ENCODE results near the gene TNS1.
"Not testable (repeated sequence)": the region's sequence is repeated elsewhere in the genome, so short reads cannot be mapped to it uniquely, and the experiment has no call there.

TNS1 gene

DNA sequence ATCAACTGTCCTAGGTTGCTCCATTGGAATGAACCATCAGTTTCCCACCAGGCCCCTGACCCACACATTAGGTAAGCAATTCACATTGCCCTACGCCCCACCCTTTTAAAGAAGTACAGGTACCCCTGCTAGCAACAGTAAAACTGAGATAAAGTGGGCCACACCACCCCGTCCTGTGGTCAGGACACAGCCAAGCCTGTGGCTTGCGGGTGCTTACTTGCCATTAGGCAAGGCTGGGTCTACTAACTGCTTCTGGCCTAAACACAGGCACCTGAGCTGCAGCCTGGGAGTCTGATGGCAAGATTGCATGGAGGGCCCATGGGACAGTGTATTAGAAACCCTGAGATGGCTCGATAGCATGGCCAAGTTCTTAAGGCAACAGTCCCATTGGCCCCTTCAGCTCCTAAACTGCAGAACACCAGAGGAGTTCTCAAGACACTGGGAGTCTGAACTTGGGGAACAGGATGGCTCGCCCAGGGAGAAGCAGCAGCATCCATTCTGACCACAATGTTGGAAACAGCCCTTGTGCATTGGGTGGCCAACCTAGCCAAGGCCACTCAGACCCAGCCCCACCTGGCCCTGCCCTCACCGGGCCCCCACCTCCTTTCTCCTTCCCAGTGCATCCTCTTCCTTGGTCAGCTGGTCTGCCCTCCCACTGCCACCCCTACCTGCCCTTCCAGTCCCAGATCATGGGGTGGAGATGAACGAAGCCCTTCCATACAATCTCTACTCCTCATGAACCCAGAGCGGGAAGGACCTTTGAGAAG lies 177.1 kb downstream of the TNS1 start:
- DNase-seq, result no peak

DNA sequence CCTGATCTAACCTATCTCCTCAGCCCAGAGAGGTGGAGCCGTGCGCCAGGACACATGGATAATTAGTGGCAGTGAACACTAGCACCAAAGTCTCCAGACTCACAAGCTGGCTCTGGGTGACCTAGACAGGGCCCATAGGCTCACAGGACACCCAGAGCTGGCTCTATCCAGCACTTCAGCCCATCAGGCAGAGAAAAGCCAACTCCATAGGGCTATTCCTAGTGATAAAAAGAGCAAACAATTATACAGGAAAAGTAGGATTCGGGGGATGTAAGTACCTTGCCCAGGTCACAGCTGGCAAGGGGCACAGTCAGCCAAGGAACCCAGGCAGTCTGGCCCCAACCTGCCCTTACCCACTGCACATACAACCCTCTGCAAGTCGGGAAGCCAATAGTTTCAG lies 178.6 kb downstream of the TNS1 start:
- DNase-seq, result no peak

DNA sequence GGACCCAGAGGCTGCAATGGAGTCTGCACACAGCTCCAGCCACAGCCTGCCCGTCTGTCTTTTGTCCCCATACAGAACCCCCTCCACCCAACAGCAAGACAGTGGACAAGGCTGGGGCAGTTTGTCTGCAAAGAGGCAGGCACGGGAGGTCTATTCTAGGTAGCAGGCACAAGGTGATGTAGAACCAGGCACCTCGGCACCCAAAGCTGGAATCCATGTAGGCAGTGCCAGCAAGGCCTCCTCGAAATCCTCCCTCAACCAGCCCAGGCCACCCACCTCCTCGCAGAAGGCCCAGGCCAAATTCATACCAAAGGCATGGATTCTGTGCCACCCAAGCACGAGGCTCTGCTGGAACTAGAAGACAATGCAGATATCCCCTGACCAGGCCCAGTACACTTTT lies 179.2 kb downstream of the TNS1 start:
- DNase-seq, result no peak

DNA sequence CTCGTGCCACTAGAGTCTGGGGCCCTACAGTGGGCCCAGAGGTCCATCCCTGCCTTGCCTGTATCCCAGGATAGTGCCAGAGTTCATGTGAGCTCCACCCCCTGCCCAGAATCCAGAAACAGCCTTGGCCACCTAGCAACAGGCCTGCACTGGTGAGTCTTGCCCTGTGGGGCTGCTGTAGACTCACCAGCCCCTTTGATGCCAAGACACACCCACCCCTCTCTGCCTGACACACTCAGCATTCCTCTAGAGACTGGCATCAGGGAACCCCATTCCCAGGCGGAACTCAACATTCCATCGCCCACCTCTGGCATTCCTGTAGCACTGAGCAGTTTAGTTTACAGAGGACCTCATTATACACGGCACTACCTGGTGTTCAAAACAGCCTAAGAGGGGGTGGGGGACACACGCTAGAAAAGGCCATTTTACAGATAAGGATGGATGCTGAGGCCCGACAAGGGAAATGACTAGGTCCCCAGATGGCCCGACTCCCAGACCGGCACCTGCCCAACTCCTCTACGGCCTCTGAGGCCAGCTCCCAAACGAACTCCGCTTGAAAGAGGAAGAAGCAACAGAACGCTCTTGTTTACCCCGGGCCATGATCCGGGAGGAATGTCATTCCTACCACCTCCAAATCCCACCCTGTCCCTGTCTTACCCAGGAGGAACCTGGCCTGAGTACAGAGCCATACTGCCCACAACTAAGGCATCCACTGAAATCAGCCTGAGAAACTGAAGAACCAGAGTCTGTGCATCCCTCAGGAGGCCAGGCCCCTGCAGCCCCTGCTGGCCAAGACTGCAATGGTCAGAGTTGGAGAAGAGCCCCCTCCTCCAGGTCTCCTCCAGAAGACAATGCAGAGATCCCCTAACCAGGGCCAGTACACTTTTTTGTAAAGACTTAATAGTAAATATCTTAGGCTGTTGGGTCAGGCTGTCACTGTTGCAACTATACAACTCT lies 180.2 kb downstream of the TNS1 start:
- DNase-seq, result no peak

DNA sequence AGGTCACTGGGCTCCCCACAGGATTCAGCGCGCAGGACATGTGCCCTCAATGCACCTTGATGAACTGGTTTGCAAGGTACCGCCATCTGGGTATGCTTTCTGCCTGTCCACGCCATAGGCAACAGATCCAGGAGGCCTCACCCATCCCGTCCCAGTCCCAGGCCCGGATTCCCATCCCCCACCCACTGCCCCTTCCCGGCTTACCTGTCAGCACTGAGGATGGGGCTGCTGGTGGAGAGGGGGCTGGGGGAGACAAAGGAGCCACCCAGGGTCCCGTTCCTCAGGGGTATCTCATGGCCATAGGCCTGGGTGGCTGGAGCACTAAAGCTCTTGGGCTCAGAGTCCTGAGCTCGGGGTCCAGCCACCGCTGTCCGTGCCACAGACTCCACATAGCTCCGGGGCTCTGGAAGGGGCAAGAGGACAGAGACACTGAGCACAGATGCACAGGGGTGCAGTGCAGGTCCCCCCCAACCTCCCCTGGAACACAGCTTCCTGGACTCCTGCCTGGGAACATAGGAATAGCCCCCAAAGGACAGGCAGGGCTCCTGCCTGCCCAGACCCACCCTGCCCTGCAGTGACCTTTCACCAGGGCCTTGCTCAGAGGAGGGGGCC lies 181.2 kb downstream of the TNS1 start:
- DNase-seq, result no peak

DNA sequence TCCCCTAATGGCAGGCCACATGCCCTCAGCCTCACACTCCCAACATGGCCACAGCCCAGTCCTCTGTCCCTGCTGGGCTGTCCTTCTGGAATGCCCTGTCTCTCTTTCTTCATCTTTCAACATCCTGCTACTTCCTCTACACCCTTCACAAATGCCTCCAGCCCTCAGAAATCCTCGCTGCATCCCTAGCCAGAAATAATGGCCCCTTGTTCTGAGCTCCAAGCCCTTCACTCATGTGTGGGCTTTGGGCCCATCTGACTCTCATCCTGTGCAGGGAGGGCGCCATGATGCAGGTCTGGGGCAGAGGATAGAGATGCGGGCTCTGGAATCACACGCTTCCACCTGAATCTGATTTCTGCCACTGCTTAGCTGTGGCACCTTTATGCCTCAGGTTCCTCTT lies 181.9 kb downstream of the TNS1 start:
- no peak for DNase-seq

DNA sequence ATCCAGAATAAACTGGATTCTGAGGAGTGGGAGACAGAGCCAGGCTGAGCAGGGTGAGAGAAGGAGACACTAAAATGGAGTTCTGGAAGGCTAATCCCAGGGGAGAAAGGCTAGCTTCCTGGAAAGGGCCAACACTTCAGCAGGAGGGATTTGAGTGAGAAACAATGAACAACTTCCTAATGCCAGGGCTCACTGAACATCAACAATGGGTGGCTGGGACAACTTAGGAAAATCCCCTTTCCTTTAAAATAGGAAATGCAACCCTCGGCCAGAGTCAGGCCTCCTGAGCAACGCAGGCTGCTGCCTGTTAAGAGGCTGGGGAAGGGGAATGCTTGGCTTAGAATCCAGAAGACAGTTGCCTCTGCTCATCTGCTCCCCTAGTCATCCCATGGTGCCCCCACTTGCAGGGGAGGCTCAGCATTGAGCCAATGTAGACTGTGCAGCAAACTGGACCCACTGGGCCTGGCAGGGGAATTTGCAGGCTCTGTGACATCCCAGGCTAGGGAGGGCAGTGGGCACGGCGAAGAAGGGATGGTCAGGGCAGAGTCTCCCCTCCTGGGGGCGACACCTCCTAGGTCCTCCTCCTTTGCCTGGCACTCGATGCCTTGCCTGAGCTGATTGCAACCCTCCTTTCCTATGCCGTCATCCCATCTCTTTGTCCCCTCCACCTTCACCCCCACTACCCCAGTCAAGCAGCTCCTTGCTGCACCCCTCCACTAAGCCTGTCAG lies 182.5 kb downstream of the TNS1 start:
- DNase-seq, result no peak

DNA sequence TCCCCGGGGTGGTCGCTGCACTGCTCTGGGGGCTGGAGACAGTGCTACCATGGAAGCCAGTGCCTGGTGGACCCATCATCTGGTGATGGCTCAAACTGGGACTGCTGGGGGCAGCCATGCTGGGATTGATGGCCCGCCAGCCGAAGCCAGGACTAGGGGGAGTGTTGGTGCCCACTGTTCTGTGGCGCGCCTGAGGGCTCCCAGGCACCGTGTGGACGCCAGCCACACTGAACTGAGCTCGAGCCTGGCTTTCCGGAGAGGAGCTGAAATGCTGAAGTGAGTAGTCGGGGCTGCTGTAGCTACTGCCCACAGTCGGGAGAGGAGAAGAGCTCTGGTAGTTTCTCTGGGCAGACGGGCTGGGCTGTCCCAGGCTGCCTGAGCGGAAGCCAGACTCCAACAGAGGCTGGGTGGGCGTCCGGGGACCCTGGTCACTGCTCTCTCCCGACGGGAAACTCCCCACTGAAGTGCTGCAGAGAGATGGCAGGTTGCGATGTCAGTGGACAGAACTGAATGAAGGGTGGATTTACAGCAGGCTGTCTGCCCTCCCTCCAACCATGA lies 184.4 kb downstream of the TNS1 start:
- no peak for DNase-seq

DNA sequence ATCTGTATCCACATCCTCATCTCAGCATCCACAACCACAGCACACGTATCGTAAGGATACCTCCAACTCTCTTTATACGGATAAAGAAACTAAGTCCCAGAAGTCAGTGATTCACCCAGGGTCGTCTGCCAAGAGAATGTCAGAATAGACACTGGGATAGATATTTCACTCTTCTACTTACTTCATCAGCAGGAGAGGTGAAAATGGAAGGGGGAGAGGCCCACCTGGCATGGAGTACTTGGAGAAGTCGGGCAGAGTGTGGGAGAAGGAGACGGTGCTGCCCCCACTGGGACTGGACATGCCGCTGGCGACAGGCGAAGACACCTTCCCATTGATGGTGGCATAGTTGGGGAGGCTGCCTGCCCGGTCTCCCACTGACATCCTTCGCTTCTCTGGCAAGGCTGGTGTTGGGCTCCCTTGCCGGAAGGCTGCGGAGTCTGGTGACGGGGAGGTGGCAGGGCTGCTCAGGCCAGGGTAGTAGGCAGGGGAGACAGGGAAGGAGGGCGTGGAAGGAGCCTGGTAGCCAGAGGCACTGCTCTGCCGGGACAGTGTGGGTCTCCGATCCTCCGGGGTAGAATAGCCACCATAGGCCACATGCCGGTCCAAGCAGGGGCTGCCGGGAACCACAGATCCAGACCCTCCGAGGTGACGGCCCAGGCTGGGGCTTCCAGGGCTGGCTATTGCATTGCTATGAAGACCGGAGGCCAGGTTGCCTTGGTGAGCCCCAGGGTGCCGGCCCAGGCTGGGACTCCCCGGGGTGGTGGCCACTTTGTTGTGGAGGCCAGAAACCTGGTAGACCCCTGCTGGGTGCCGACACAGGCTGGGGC lies 185.1 kb downstream of the TNS1 start:
- no peak for DNase-seq

DNA sequence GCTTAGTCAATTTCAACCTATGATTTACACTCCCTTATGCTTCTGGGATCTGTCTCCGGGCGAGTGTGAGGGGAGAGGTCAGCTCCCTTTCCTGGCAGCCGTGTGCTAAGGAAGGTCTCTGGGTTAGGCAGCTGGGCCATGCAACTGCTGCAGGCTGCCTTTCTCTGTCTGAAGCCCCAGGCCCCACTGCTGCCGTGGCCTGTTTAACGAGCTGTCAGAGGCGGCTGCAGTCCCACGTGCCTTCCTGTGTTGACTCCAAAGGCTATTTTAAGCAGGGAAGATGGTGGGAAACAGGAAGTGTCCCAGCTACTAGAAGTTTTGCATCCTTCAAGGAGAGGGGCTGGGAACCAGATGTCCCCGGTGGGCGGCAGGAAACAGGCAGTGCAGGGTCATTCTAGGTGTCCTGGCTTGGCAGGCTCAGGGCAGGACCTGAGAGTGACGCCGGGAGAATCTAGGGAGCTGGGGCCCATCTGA lies 186.4 kb downstream of the TNS1 start:
- no peak for DNase-seq

DNA sequence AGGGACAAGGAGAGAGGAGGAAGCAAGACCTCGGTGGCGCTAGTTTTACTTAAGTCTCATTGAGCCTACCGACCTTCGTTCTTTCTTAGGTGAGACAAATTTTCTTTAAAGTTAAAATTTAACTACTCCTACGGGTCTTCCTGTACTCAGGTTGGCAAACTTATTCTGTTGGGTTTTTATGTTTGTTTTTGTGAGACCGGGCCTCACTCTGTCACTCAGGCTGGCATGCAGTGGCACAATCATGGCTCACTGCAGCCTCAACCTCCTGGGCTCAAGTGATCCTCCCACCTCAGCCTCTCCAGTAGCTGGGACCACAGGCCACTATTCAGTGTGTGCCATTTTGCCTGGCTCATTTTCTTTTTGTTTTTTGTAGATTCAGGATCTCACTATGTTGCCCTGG lies 189.0 kb downstream of the TNS1 start:
- no peak for DNase-seq

DNA sequence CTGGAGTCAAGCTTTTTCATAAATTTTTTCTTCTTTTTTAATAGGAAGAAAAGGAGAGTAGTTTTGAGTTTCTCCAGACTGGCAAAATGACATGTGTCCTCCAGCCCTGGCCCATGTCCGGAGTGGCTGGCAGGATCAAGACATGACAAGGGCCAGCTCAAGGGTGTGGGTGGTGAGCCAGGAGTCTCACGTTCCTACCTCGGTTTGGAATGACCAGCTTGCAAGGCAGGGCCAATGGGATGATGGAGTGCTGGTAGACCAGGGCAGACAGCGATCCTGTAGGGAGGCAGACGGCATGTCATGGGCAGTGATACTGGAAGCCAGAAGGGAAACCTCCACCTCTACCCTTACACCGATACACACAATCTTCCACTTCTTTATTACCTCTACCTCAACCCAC lies 190.6 kb downstream of the TNS1 start:
- DNase-seq, result no peak

DNA sequence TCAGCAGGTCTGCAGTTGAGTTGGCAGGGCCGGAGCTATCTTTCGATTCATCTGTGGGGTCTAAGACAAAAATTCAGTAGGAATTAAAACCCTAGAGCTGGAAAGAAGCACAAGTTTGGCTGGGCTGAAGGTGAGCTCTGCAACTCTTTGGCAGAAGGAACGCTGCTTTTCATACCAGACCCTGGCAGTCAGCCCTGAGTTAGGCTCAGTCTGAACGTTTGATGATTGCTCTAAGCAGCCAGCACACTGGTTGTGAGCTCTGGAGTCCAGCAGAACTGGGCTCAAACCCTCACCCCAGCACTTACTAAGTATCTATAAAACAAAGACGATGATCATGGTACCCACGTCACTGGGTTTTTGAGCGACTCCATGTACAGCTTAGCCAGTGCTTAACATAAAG lies 192.5 kb downstream of the TNS1 start:
- no peak for DNase-seq

DNA sequence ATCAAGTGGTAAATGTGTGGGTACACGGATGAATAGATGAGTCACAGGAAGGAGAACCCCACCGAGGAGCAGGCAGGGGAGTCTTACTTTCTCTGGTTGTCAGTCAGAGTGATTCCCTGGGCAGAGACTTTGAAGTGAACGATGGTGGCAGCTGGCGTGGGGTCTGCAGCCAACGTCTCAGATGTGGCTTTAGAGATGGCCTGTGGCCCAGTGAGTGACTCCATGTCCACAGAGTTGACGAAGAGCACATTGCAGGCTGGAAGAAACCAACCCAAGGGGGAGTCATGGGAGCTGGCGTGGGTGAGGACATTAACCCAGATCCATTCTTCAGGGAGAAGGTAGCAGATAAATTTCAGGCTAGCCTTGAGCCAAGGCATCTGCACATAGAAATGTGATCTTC lies 193.1 kb downstream of the TNS1 start:
- no peak for DNase-seq

DNA sequence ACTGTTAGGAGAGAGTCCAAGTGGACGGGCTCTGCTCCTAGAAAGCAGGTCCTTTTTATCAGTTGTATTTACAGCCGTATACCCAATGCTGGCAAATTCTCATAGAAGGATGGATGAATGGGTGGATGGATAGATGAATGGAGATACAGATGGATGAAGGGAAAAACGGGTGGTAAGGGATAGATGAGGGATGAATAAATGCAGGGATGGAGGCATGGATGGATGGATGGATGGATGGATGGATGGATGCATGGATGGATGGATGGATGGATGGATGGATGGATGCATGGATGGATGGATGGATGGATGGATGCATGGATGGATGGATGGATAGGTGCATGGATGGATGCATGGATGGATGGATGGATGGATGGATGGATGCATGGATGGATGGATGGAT lies 193.8 kb downstream of the TNS1 start:
- not testable (repeated sequence) for DNase-seq

DNA sequence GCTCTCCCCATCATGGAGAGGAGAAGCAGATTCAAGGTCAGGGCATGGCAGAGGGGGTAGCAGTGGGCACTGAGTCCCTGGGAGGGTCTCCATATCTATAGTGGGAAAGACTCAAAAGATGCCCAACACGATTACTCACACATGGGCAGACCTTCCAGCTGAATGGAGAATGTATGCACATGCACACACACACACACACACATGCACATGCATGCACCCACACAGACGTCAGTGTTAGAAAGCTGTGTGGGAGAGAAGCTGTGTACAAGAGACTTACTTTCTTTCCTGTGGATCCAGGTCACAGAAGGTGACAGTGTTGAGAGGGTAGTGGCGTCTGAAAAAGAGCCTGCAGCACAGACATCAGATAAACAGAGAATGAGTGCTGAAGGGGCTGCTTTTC lies 194.5 kb downstream of the TNS1 start:
- no peak for DNase-seq

DNA sequence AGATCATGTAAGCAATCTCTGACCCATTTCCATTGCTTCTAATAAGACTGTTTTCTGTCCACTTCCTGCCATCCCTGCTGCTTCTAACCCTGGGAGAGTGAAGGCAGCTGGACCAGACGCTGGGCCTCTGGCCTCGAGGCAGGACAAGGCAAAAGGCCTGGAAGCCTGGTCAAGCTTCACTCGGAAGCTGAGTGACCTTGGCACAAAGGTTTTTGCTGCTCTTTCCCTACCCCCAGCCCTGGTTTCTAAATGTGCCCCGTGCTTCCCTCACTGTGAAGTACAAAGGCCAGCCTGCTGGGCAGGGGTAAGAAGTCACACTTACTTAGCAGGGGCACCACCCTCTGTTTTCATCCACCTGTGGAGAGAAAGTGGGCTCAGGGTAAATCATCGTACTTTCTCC lies 195.0 kb downstream of the TNS1 start:
- no peak for DNase-seq

DNA sequence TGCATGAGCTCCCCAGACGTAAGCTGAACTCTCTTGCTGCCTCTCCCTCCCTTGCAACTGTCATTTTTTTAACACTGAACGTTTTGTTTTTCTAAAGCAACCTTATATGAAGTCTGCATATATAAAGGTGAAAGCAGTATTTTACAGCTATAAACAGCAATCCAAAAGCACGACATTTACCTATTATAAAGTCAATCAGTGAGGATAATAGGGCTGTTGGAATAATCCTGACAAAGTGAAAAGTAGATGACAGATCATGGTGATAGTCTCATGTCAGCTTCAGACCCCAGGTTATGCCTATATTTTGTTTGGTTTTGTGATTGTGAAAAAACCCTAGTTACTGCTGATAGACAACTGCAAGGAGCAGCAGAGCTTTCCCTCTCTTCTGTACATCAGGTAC lies 195.8 kb downstream of the TNS1 start:
- no peak for DNase-seq

DNA sequence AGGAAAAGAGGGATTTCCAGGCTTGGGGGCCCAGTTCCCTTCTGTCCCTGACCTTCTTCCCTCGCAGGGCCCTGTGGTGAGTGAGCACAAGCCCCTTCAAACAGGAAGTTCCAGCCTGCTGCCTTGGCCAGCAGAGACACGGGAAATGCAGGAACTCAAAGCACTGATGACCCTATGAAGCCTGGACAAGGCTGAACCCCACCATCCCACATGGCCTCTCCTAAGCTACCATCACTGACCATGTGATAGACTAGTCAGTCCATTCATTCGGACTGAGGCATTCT lies 196.4 kb downstream of the TNS1 start:
- no peak for DNase-seq

DNA sequence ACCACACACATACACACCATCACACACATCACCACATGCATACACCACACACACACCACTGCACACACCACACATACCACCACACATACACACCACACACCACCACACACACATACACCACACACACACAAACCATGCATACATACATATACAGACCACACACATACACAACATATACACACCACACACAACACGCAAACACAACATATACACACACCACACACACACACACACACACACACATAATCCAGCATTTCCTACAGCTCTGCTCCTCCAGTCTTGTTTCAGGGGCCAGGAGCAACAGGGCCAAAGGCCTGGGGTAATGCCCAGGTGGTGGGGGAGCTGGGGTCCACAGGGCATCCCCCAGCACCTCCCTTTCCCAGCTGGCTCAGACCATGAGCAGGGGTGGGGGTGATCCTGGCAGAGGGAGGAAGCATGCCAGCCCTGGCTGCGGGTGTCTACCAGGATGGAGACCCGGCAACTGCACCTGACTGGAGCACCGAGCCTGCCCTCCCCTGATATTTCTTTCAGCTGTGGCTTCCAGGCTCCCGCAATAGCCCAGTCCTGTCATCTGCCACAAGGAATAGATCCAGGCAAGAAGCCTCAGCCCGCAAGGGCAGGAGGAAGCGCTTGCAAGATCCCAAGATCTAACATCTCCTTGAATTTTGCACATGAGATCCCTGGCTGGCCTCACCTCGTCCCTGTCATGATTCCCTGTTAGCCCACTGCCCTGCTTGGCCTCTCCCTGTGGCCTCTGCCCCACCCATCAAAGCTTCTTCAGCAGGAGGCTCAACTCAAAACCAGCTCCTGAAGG lies 196.9 kb downstream of the TNS1 start:
- no peak for DNase-seq
